OCI-LY1 (cell line): Measurements from ENCODE around the gene PTPRN2.

Source experiments
- EZH2 ChIP-seq: fragments of 200-600 bp; sonication (generic), shearing (Covaris generic); IDR thresholded peaks from 2 replicates; pipeline ENCODE4 v1.8.0; 2017; ENCODE audit warnings: borderline replicate concordance, mixed run types, mild to moderate bottlenecking, antibody characterized with exemption, low read length, moderate library complexity, mixed read lengths
- TF ChIP-seq, protein P1 (sequence below): fragments of 200-600 bp; sonication (generic), shearing (Covaris generic); IDR thresholded peaks from 2 replicates; pipeline ENCODE4 v1.5.1; 2017; ENCODE audit warnings: mild to moderate bottlenecking, antibody characterized with exemption, low read length, moderate library complexity, mixed read lengths

DNA sequence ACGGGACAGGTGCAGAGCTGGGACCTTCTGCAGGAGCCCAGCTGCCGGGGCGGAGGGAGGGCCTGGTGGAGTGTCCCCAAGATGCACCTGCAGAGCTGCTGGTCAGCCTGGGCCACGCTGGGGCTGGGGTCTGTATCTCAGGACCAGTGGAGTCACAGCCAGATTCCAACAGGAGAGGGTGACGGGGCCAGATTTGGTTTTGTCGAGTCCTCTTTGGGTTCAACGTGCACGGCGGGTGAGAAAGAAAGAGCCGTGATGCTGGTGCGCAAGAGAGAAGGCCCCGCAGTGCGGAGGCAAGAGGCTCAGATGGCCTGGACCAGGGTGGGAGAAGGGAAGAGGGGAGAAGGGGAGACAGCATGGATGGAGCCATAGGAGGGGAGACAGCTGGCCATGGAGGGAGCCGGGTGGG is 462.9 kb downstream of the PTPRN2 start:
- TF ChIP-seq, protein P1, sequence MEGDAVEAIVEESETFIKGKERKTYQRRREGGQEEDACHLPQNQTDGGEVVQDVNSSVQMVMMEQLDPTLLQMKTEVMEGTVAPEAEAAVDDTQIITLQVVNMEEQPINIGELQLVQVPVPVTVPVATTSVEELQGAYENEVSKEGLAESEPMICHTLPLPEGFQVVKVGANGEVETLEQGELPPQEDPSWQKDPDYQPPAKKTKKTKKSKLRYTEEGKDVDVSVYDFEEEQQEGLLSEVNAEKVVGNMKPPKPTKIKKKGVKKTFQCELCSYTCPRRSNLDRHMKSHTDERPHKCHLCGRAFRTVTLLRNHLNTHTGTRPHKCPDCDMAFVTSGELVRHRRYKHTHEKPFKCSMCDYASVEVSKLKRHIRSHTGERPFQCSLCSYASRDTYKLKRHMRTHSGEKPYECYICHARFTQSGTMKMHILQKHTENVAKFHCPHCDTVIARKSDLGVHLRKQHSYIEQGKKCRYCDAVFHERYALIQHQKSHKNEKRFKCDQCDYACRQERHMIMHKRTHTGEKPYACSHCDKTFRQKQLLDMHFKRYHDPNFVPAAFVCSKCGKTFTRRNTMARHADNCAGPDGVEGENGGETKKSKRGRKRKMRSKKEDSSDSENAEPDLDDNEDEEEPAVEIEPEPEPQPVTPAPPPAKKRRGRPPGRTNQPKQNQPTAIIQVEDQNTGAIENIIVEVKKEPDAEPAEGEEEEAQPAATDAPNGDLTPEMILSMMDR: no peak
- TF ChIP-seq EZH2: no peak
